DND-41 (cell line): ENCODE results near the gene ZNF770.
"Not testable (repeated sequence)": the region's sequence is repeated elsewhere in the genome, so short reads cannot be mapped to it uniquely, and the experiment has no call there.

Experiments used
- CTCF ChIP-seq: IDR thresholded peaks from 2 replicates; pipeline ENCODE4 v1.5.1; 2012; ENCODE audit warnings: borderline replicate concordance, low read length, moderate library complexity, mild to moderate bottlenecking; ENCODE audit not compliant: poor library complexity, severe bottlenecking; ENCODE audit errors: extremely low read depth
- EZH2 ChIP-seq: IDR thresholded peaks from 3 replicates; pipeline ENCODE4 v1.6.1; 2012; ENCODE audit warnings: borderline replicate concordance, low read depth, mild to moderate bottlenecking, moderate library complexity, low read length, inconsistent platforms; ENCODE audit not compliant: severe bottlenecking

GRCh38 chr15:34943264-34943663, 44.8 kb downstream of the ZNF770 start:
- TF ChIP-seq CTCF, EZH2: not testable (repeated sequence)
